EL (cell line): Measurements from ENCODE around the gene NCKAP5.

Experiments
- DNase-seq: peaks from one replicate; pipeline ENCODE4 v3.0.0-alpha.2; 2016

Gene NCKAP5

GRCh38 chr2:133416736-133417135, 151.5 kb downstream of the NCKAP5 start:
- no peak for DNase-seq

DNA sequence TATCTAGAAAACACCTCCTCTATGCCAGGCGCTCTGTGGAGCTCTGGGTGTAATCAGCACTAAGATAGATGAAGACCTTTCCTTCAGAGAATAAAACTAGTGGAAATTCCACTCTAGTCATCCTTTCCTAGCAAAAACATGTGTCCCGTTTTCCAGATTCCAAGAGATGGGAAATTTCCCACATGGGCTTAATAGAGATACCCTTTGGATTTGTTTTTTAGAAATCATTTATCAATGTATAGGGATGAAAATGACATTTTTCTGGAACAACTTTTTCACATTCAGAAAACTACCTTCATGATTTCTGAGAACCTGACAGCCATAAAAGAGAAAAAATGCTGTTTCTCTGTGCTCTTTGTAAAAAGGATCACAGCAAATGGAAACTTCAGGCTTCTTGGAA, 152.1 kb downstream of the NCKAP5 start:
- DNase-seq: no peak

DNA sequence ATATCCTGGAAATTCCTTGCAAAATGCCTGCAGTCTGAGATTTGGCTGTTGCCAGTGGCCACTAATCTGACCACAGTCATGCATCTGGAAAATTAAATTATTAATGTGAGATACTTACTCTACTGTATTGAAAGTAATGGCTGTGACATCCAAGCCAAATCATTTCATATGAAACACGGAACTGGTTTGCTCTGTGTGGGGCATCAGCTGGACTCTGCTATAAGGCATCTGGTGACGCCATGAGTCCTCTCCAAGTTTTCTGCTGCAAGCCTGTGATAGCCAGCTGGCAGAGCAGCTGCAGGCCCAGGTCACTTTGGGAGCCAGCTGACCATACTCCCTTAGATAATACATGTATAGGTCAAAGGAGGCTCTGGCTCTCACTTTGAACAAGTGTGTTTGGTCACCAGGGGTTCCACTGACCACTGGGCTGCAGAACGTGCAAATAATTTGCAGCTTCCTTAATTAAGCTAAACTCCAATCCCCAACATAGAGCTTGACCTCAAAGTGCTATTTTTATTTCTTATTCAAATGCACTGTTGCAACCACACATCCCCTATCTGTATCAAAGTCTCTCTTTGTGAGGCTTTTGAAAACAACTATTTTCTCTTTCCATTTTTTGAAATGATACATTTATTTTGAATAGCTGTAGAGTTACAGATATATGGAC, 152.9 kb downstream of the NCKAP5 start:
- no peak for DNase-seq

- DNase-seq: peak; percentile 58
Observed at GRCh38 chr2:133414486-133415209, 153.6 kb downstream of the NCKAP5 start.

DNA sequence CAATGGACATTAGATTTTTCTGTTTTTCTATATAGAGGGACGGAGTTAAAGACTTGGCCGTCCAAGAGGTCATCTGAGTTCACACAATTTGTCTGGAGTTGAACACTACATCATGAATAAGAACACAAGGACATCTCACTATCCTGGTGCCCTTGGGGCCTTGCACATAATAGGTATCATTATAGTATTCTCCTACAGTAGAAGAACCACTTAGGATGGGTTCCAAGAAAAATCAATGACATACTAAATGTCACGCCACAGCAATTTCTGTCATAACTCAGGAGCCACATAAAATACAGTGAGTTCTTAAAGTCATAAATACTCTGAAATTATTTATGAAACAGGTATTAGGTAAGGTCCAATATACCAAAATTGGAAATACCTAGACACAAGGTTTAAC, 154.4 kb downstream of the NCKAP5 start:
- DNase-seq: no peak

- no peak for DNase-seq
Observed at GRCh38 chr2:133412694-133413093, 155.6 kb downstream of the NCKAP5 start.

DNA sequence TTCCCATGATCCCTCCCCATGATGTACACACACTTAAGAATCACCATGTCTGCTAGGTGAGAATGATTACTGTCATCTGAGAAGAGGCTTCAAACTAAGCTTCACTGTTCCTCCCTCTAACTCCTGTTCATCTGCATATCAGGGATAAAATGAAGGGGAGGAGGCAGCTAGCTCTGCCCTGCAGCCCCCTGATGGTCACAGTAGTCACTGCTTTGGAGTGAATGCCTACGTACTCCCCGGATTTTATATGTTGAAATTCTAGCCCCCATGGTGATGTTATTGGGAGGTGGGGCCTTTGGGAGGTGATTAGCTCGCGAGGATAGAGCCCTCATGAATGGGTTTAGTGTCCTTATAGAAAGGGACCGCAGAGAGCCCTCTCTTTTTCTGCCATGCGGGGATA, 156.4 kb downstream of the NCKAP5 start:
- DNase-seq: no peak

DNA sequence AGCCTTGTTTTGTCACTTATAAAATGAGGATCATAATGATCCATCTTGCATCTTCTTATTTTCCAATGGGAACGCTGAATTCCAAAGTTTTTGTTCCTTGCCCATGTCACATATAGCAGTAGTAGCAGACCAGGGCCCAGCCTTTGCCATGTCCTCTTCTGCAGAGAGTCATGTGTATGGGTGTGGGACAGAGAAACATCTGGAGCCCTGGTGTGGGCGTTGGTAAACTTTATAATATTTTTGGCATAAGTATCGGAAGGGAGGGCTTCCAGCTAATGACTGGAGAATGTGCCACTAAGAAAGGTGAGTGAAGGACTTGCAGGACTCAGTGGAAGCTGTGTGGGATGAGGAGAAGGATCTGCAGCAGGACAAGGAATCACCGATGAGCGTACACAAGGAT, 157.2 kb downstream of the NCKAP5 start:
- DNase-seq: no peak

- DNase-seq: no peak
Observed at GRCh38 chr2:133409581-133410285, 158.5 kb downstream of the NCKAP5 start.

DNA sequence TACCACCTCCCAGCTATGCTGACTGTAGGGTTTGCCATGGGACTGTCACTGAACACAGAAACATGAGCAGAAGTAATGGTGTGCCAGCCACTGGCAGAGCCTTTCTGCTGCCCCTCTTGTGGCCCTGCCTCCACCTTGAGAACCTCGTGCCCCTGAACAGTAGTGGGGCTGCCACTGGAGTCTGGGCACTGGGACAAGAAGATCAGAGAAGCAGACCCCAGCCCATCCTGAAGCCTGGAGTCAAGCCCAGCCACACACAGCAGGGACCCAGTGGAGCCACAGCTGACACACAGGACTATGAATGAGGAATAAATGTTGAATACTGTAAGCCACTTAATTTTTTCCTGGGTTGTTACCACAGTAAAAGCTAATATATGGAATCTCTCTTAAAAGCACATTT, 159.6 kb downstream of the NCKAP5 start:
- DNase-seq: no peak

GRCh38 chr2:133407341-133407740, 160.9 kb downstream of the NCKAP5 start:
- no peak for DNase-seq

DNA sequence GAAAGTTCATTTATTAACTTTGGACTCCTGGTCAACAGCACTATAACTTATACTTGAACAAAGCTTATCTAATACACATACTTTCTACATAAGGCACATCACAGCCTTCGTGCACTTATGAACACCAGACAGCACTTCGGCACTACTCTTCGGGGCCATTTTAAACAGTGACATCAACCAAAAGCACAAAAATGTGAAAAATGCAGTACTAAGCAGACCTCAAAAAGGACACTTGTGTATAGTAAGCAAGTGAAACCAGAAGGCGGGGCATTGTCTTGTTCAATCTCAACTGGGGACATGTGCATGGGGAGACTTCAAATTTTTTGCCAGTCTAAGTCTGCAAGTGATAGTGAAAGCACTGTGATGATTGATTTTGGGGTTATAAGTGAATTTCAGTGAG, 163.0 kb downstream of the NCKAP5 start:
- DNase-seq: peak; percentile 11

DNA sequence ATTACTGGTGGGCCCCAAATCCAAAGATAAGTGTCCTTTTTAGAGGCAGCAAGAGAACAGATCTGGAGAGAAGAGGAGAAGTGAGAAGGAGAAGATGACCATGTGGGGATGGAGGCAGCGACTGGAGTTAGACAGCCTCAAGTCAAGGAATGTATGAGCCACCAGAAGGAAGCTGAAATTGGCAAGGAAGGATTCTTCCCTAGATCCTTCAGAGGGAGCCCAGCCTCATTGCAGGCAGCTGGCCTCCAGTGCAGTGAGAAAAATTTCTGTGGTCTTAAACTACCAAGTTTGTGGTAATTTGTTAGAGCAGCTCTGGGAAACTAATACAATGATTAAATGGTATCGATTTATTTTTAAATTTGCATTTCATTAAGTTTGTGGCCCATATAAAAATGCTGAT, 167.9 kb downstream of the NCKAP5 start:
- no peak for DNase-seq

- DNase-seq: no peak
Observed at GRCh38 chr2:133393895-133394294, 174.4 kb downstream of the NCKAP5 start.

GRCh38 chr2:133390156-133390555, 178.1 kb downstream of the NCKAP5 start:
- DNase-seq: peak; percentile 78

DNA sequence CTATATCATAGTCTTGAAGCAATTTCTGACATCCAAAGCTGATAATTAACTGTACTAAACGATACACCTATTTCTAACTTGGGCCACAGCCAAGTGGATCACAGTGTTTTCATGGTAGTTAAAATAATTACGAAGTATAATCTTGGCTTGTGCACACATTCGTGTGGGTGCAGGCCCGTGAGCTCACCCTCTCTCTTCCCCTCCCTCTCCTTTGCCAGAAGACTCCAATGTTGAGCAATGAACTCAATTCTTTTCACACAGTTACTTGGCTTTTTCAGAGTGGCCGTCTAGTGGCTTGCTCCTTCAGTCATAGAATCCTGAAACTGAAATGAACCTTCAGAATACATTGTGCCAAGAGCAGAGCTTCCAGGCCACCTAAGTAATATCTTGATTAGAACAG, 178.7 kb downstream of the NCKAP5 start:
- DNase-seq: no peak

DNA sequence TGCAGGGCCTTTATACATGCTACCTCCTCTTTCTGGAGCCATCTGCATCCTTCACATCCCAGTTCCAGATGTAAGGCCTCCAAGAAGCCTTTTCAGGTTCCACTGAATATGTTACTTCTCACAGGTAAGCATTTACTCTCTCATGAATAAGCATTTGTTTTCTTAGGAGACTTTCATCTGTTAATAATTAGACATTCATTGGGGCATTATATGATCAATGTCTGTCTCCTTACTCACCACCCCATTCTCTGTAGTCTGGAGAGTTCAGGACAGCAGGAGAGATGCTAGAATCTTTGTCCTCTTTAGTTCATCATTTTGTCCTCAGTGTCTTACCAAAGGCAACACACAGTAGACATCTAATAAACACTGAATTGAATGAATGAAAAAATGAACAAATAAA, 185.7 kb downstream of the NCKAP5 start:
- no peak for DNase-seq

- no peak for DNase-seq
Observed at GRCh38 chr2:133380991-133381390, 187.3 kb downstream of the NCKAP5 start.

DNA sequence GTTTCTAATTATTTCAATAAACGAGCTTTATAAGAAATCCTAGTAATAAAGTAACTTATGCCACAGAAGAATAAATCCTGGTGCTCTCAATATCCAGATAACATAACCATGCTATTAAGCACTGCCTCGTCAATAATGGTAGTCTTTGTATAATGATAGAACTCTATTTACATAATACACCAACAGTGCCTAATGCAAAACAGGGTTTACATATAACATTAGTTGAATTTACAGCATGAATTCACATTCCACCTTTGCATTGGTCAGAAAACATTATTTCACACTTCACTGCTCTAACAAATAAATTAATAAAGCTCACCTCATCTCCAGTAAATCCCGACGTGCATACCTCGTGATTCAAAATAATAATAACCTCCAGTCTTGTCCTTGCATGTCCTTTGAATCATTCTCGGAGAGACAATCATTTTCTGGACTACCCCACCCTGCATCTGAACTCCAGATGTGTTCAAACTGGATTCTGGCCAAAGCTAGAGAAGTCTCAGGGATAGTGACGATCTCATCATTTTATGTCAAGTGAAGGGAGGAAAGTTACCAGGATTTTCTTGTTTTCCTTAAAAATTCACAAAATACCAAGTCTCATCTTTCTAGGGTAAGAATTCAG, 189.2 kb downstream of the NCKAP5 start:
- DNase-seq: peak; percentile 59

GRCh38 chr2:133378386-133378785, 189.9 kb downstream of the NCKAP5 start:
- DNase-seq: no peak

DNA sequence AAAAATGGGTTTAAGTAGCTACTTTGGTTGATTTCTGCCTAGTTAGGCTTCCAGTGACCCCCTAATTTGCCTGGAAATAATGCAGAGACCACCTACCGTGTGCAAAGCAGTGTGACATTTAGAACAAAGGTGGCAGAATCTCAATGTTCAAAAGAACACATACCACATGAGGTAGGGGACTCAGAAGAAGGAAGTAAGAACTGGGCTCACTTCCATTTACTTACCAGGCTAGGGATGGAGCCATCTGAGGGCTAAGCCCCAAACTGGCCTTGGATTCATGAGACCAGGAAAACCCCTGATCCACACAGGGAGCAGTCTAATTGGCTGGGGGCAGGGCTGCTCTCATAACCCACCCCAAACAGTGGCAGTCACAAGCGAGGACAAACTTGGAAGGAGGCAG, 190.7 kb downstream of the NCKAP5 start:
- no peak for DNase-seq

DNA sequence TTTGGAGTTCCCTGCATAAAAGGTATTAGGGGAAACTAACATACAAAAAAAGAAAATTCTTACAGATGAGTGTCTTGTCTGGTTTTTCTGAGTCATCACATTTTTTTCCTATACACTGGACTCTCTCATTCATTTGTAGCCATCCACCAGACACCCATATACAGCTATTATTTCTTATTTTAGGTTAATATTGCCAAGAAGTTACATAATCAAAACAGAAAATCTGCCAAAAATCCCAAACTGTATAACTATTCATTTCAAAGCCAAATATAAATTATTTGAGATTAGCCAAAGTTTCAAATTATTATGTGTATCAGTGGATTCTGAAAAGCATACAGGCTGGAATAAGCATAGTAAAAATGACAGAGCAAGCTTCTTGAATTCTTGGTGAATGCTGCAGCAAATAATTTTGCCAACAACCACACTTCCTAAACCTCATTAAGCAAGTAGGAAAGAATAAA, 191.2 kb downstream of the NCKAP5 start:
- DNase-seq: peak; percentile 52

- DNase-seq: no peak
Observed at GRCh38 chr2:133374781-133375180, 193.5 kb downstream of the NCKAP5 start.

DNA sequence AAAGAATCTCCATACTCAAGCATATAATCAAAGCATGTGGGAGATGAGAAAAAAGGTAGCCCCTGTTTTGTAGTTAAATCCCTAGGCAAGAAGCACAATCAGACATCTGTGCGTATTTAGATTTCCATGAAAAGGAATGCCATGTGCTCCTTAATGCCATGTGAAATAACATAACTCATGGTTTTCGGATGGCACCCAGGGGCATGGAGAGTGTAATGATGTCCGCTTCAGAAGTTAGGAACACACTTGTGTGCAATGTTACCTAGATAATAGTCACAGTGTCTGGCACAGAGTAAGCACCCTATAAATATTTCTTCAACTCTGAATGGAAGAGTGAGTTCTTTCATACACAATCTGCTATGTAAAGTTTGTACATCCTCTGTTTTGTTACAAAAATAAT, 197.0 kb downstream of the NCKAP5 start:
- no peak for DNase-seq
